HG03097 (cell line): Measurements from ENCODE around the gene COL13A1.

Experiments
- ATAC-seq: cut with Tn5 transposase; IDR thresholded peaks from one replicate; pipeline ENCODE4 v1.9.1; 2021; ENCODE audit not compliant: unreplicated experiment, low FRiP score

COL13A1 gene

GRCh38 chr10:69865450-69865849 lies 63.7 kb downstream of the COL13A1 start:
- no peak for ATAC-seq

DNA sequence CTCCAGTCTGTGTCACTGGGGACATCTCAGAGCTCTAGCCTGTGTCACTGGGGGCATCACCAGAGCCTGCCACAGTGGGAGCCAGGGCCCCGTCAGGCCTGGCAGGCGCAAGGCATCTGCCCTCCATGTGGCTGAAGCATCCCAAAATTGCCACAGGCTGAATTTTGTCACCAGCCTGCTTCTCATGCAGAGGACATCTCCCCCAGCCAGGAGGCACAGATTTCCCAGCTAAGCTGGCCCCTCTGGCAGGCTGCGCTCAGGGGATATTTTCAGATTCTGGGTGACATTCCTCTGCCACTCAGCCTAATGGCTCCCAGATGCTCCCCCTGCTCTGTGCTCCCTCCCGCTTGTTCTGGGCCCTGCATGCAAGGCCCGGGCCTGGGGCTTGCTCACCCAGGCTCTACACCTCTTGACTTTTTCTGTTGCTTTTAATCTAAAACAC lies 64.6 kb downstream of the COL13A1 start:
- ATAC-seq = no peak

GRCh38 chr10:69866688-69867461 lies 65.2 kb downstream of the COL13A1 start:
- ATAC-seq = no peak

GRCh38 chr10:69867699-69868558 lies 66.2 kb downstream of the COL13A1 start:
- no peak for ATAC-seq

GRCh38 chr10:69868821-69869220 lies 67.1 kb downstream of the COL13A1 start:
- ATAC-seq = no peak

DNA sequence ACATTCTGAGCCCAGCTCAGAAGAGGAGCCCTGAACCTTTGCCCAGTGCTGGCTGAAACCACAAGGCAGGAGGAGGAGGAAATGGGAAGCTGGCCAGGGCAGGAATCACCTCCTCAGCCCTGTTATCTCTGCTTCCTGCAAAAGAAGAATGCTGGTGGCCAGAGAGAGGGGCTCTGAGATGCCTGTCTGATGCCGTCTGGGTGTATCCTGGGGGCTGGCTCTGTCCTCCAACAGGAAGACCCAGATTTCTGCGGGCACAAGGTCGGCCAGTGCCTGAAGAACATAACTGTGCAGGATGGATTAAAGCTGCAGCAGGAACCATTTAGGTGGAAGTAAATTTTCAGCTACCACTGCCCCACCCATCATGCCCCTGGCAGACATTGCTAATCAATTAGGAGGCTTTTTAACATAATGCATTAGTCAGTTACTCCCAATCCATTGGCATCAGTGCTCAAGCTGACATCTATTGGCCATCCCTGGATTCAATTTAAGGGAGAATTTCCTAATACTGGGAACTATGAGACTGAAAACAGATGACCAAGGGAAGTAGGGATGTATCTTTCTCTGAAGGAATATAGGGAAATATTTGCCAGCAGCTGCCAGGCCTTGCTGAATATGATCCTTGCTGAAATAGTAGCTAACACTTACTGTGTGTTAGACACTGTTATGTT lies 67.7 kb downstream of the COL13A1 start:
- no peak for ATAC-seq

- no peak for ATAC-seq
Measured at GRCh38 chr10:69870591-69870990, 68.9 kb downstream of the COL13A1 start.

DNA sequence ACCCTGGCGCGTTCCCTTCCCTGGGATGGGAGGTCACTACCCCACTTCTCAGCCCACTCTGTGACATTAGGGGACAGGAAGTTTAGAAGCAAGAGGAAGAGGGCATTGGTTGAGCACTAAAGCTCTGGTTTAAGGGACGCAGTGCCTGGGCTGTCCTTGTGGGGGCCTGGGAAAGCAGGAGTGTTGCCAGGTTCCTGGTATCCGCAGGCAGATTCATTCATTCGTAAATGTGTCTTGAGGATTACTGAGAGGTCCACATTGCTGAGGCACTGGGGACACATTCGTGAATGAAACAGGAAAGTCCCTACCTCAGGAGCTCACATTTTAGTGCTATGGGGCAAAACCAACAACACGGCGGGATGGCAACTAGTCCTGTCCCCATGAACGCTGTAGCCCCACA lies 69.4 kb downstream of the COL13A1 start:
- ATAC-seq = no peak

- ATAC-seq = no peak
Measured at GRCh38 chr10:69872323-69872722, 70.6 kb downstream of the COL13A1 start.

- no peak for ATAC-seq
Measured at GRCh38 chr10:69873135-69873639, 71.5 kb downstream of the COL13A1 start.

GRCh38 chr10:69874449-69874848 lies 72.7 kb downstream of the COL13A1 start:
- no peak for ATAC-seq

- ATAC-seq = no peak
Measured at GRCh38 chr10:69875856-69876255, 74.2 kb downstream of the COL13A1 start.

GRCh38 chr10:69876286-69876685 lies 74.6 kb downstream of the COL13A1 start:
- no peak for ATAC-seq

DNA sequence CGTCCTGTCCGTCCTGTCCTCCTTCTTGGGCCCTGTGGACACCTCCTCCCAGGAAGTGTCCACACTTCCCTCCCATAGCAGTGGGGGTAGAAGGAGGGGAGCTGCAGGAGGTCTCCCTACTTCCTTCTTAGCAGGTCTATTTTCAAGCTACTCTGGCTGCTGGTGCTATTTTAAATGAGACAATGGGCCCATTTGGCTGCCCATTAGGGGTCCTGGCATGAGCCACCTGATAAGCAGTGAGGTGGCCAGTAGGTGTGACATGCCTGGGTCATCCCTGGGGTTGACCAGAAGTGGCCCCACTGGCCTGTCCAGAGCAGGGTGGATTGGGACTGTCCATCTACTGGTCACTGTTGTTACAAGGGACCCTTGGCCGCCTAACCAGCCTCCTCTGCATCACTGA lies 75.2 kb downstream of the COL13A1 start:
- ATAC-seq = no peak

- ATAC-seq = no peak
Measured at GRCh38 chr10:69878038-69878437, 76.3 kb downstream of the COL13A1 start.

DNA sequence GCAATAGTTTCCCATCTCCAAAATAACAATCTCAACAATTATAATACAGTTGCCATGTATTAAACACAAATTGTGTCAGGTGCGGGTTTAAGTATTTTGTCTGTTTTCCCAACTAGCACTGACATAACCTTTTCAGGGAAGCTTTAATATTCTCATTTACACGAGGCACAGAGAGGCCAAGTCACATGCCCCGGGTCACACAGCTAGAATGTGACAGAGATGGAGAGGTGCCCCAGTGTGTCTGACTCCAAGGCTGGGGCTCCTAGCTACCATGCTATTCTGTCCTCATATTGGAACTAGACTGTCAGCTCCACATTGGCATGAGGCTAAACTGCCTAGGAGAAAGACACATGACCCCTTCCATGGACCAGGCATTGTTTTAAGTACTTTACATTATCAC lies 77.2 kb downstream of the COL13A1 start:
- ATAC-seq = no peak

- no peak for ATAC-seq
Measured at GRCh38 chr10:69879634-69880257, 78.0 kb downstream of the COL13A1 start.

DNA sequence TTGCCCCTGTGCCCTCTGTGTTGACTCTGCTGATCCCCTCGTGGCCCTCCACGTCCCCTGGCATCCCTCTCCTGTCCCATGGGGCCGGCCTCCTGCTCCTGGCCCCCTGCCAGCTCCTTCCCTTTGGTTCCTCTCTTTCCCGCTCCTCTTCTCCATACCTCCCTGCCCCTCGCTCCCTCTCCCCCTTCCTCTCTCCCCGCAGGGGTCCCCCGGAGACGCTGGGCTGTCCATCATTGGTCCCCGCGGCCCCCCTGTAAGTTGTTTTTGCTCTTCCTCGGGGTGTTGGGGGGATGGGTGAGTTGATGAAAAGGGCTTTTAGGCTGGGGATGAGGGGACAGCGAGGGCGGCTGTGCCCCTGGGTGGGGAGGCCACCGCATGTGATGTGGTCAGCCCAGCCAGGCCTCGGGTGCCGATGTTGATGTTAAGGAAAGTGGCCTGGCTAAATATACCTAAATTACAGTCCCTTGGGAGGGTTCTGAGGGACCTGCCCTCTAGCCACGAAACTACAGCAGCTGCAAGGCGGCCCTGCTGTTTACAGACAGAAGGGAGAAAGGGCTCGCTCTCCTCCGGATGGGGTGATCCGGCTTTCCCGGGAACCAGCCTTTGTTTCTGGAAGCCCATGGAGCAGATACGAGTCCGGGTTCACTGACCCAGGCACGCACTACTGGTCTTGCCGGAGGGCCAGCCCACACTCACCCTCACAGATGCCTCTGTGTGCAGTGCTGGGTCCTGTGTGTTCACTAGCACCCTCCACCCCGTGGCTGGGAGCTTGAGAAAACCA lies 78.8 kb downstream of the COL13A1 start:
- no peak for ATAC-seq

DNA sequence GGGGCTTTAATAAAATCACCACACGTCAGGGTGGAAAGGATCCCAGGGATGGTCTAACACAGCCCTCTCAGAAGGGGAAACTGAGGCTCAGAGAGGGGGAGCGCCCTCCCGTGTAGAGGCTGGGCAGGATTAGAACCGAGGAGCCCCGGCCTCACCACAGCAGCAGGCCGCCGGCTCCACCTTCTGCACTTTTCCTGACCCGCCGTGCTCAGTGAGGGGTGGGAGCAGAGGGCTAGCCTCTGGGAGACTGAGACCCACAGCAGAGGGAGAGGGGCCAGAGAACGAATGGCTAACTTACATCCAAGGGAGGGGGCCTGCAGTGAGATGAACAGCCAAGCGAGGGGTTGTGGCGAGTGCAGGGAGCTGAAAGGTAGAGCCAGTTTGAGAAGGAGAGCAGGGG lies 79.5 kb downstream of the COL13A1 start:
- ATAC-seq = no peak
